HG03139 (cell line): ENCODE data around the gene TPRG1.
"Not testable (repeated sequence)": the region's sequence is repeated elsewhere in the genome, so short reads cannot be mapped to it uniquely, and the experiment has no call there.

ENCODE experiments used
- ATAC-seq: cut with Tn5 transposase; IDR thresholded peaks from one replicate; pipeline ENCODE4 v1.9.1; 2021; ENCODE audit not compliant: unreplicated experiment

Gene TPRG1

GRCh38 chr3:189307963-189308362, 136.2 kb downstream of the TPRG1 start:
- ATAC-seq: no peak

GRCh38 chr3:189308608-189309007, 136.8 kb downstream of the TPRG1 start:
- no peak for ATAC-seq

- no peak for ATAC-seq
These were observed 137.7 kb downstream of the TPRG1 start for GRCh38 chr3:189309400-189309975.

GRCh38 chr3:189311521-189311920, 139.8 kb downstream of the TPRG1 start:
- no peak for ATAC-seq

- no peak for ATAC-seq
These were observed 141.1 kb downstream of the TPRG1 start for GRCh38 chr3:189312866-189313265.

DNA sequence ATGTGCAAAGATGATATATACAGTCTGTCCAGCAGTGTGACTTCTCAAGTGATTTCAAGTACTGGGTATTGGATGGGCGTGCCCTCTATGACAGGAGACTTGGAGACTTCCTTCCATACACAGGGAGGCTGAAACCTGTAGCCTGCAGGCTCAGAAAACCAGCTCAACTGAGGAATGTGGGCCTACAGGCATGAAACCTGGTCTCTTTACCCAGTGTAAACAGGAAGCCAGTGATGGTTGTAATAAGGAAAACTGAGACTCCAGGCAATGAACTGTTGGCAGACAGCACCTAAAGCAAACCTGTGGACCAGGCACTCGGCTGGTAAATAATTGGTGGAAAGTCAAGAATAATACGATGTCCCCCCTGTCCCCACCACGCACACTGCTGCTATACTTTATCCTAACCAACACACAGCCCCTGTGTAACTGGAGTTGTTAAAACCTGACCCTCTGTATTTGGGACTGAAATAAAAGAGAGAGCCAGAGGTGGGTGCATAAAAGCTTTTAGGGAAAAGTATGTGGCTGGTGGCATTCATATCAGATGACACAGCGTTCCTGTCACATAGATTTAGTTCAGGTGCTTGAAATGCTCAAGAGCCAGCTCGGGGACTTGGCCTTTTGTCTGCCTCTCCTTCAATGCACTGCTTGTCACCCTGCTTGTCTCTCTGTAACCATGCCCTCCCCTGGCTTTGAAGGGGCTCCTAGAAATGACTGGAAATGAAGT, 144.7 kb downstream of the TPRG1 start:
- ATAC-seq: no peak

- ATAC-seq: no peak
These were observed 146.1 kb downstream of the TPRG1 start for GRCh38 chr3:189317911-189318310.

DNA sequence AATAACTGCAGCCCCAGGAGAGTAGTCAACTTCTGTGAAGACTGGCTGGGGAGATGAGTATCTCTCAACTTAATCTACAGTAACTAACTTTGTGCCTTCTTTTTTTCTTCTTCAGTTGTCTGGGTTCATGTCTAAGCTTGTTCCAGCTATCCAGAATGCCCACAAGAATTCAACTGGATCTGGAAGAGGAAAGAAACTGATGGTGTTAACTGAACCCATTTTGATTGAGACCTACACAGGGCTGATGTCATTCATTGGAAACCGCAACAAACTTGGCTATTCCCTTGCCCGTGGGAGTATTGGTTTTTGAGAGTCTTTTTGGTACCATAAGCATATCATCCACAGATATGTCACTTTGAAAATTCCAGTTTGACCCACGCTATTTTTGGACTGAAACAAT, 148.7 kb downstream of the TPRG1 start:
- ATAC-seq: no peak

- ATAC-seq: no peak
These were observed 150.6 kb downstream of the TPRG1 start for GRCh38 chr3:189322339-189322738.

GRCh38 chr3:189324538-189325138, 152.9 kb downstream of the TPRG1 start:
- ATAC-seq: peak; percentile 99

GRCh38 chr3:189325454-189325853, 153.7 kb downstream of the TPRG1 start:
- no peak for ATAC-seq

DNA sequence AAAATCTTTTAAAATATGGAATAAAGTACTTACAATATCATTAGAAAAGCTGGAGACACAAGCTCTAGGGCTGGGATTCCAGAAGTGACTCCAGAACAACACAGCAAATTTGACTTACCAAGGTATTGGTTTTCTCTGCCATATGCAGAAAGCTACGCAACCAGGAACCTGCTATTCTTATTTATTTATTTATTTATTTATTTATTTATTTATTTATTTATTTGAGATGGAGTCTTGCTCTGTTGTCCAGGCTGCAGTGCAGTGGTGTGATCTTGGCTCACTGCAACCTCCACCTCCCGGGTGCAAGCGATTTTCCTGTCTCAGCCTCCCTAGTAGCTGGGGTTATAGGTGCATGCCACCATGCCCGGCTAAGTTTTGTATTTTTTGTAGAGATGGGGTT, 157.9 kb downstream of the TPRG1 start:
- not testable (repeated sequence) for ATAC-seq

GRCh38 chr3:189330066-189330465, 158.3 kb downstream of the TPRG1 start:
- no peak for ATAC-seq

- no peak for ATAC-seq
These were observed 159.2 kb downstream of the TPRG1 start for GRCh38 chr3:189331002-189331418.

DNA sequence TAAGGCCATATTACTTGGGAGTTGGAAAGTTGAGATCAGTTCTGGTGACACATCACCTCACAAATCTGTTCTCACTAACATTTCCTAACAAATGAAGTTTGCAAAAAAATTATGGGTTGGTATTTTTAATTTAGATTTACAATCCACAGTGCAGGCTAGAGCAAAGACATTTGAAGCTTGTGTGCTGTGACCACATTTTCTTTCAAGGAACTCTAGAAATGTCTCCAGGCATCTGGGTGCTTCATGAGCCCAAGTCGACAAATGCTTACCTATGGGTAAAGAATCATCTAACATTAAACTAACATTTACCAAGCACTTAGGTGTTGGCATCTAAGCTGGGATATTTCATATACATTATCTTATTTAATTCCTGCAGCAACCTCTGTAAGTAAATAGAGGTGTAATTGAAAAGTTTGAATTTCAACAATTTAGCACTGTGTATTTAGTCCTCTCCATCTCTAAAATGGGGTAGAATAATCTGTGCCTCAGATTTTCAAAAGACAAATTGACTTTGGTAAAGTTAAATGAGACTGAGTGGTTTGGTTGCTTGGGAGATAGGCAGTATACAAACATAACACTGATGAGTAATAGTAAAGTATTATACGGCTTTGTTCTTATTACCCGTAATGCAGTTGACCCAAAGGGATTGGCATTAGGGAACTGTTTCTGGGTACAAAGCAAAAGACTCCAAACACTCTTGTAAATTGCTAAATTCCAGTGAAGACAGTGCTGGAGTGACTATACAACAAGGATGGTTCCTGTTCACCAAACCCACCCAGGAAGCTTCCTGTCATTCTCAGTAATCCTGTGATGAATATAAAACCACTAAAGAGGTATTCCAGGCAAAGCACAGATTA, 162.5 kb downstream of the TPRG1 start:
- no peak for ATAC-seq

DNA sequence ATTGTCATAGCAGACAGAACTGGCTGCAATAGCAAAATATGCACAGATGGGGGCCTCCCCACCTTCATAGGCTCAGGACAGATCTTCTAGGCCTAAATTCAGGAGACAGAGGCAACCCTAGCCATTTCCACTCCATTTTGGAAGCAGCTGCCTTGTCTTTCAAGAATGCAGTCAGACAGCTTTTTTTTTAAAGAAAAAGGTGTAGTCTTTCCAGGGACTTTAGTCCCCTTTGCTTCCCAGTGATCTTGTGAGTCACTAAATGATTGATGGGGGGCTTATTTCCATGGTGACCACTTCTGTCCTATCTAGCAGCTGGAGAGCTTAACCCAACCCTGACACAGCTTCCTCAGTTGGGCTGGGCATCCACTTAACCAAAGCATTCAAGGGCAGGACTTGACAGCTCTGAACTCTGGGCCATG, 165.9 kb downstream of the TPRG1 start:
- no peak for ATAC-seq

- no peak for ATAC-seq
These were observed 166.6 kb downstream of the TPRG1 start for GRCh38 chr3:189338366-189338765.

GRCh38 chr3:189339996-189340395, 168.2 kb downstream of the TPRG1 start:
- no peak for ATAC-seq

DNA sequence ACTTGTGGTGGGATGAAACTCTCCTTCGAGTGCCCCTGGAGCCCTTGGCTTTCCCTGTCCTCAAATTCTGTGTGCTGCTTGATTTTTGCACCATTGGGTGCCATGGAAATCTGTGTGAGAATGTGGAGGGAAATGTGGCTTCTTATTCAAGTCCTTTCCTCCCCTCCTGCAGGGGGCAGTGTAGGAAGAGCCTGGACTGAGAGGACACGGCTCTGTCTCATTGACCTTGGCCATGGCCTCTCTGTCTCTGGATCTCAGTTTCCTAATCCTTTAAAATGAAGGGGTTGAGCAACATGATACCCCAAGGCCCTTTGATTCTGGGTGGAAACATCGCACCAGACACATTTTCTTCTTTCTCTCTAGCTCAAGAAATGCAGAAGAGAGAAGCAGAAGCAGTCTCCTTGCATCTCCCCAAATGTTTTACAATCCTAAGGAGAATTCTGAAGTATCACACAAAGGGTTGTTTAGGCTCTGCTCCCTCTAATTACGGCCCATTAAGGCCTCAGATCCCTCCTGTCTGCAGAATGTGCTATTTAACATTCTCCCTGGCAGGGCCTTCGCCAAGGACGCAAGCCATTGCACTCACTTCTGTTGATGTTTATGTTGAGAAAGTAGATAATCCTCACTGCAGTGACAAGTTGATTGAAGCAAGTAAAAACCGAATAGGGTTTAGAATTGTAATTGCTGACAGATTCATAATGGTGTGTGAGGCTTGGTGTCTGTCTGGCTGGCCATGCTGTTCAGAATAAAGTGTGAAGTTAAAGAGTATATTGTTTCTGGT, 169.1 kb downstream of the TPRG1 start:
- ATAC-seq: no peak

GRCh38 chr3:189342811-189343210, 171.0 kb downstream of the TPRG1 start:
- ATAC-seq: no peak

- ATAC-seq: no peak
These were observed 173.2 kb downstream of the TPRG1 start for GRCh38 chr3:189344996-189345395.
